Measurements from ENCODE around the gene PRR15L. TPM values are rescaled to one million over a fixed set of nuclear protein-coding genes. Genes with fewer than 3 reads are reported as not detected.
A peak's percentile ranks its signal among the peaks of the same experiment; 100 is the strongest.

Gene PRR15L
- total and polyA plus RNA-seq, 7 donors, result 0.04 to 0.17 TPM; not detected in 5

DNA sequence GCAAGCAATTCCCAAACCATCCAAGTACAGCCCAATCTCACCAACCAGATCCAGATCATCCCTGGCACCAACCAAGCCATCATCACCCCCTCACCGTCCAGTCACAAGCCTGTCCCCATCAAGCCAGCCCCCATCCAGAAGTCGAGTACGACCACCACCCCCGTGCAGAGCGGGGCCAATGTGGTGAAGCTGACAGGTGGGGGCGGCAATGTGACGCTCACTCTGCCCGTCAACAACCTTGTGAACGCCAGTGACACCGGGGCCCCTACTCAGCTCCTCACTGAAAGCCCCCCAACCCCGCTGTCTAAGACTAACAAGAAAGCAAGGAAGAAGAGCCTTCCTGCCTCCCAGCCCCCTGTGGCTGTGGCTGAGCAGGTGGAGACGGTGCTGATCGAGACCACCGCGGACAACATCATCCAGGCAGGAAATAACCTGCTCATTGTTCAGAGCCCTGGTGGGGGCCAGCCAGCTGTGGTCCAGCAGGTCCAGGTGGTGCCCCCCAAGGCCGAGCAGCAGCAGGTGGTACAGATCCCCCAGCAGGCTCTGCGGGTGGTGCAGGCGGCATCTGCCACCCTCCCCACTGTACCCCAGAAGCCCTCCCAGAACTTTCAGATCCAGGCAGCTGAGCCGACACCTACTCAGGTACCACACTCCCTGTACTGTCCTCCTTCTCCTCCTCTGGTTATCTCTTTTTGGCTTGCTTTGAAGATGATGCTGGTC lies 41.0 kb downstream of the PRR15L start:
- TF ChIP-seq, protein P1, sequence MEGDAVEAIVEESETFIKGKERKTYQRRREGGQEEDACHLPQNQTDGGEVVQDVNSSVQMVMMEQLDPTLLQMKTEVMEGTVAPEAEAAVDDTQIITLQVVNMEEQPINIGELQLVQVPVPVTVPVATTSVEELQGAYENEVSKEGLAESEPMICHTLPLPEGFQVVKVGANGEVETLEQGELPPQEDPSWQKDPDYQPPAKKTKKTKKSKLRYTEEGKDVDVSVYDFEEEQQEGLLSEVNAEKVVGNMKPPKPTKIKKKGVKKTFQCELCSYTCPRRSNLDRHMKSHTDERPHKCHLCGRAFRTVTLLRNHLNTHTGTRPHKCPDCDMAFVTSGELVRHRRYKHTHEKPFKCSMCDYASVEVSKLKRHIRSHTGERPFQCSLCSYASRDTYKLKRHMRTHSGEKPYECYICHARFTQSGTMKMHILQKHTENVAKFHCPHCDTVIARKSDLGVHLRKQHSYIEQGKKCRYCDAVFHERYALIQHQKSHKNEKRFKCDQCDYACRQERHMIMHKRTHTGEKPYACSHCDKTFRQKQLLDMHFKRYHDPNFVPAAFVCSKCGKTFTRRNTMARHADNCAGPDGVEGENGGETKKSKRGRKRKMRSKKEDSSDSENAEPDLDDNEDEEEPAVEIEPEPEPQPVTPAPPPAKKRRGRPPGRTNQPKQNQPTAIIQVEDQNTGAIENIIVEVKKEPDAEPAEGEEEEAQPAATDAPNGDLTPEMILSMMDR (IDR thresholded peaks at IDR 0.05), result no peak
- WGBS, 3 donors, result 90% methylated on average over 19 of the region's 19 CpGs
- no peaks in the 10 kb centered on the region for H3K9me3 ChIP-seq
- intact Hi-C loops (cut with DNase I), result no loop called here
- no peak overlapping the region for H3K27ac ChIP-seq
- H3K36me3 ChIP-seq (ENCODE audit: insufficient read depth in 1 of 2, low read depth in 1 of 2), result peaks cover 0 to 45% of the 10 kb centered on the region in 2 donors
- H3K4me3 ChIP-seq, result no peak overlapping the region
- ATAC-seq, result no peak
- H3K27me3 ChIP-seq (ENCODE audit: insufficient read depth in 3 of 3, low read length in 2 of 3), result no peaks in the 10 kb centered on the region
- H3K4me1 ChIP-seq, result peaks cover 25% of the 10 kb centered on the region
- no peak for DNase-seq

DNA sequence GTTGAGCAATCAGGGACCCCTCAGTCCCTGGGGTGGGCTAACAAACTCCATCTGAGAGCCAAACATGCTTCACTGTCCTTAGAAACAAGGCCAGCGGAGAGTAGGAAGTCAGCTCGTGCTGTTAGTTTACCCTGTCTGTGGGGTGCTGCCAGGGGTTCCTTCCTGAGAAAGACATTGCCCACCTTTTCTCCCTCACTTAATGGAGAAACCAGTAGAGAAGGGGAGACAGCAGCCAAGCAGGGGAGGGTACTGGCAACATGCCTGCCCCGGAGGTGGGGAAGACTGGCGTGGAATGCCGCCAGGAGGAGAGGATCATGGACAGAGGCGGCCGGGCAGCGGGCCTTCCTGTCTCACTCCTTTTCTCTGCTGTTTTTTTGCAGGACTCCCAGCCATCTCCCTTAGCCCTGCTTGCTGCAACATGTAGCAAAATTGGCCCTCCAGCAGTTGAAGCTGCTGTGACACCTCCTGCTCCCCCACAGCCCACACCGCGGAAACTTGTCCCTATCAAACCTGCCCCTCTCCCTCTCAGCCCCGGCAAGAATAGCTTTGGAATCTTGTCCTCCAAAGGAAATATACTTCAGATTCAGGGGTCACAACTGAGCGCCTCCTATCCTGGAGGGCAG lies 41.8 kb downstream of the PRR15L start:
- Histone ChIP-seq H3K9me3 (no peaks in the 10 kb centered on the region), H3K4me3 (no peak overlapping the region), H3K4me1 (peaks cover 25% of the 10 kb centered on the region), H3K27ac (peak overlapping the region; percentile 84), H3K36me3 (ENCODE audit: insufficient read depth in 1 of 2, low read depth in 1 of 2) (peaks cover 0 to 37% of the 10 kb centered on the region in 2 donors), H3K27me3 (ENCODE audit: insufficient read depth in 3 of 3, low read length in 2 of 3) (no peaks in the 10 kb centered on the region)
- DNase-seq (peak; percentile 41 to 73), ATAC-seq (peak in 1 of 4 donors; percentile 28)
- WGBS, 3 donors, result 54 to 69% (median 61%) methylated on average over 12 of the region's 12 CpGs
- intact Hi-C loops (cut with DNase I), result no loop called here
- TF ChIP-seq, protein P1 (IDR thresholded peaks at IDR 0.05), result no peak

DNA sequence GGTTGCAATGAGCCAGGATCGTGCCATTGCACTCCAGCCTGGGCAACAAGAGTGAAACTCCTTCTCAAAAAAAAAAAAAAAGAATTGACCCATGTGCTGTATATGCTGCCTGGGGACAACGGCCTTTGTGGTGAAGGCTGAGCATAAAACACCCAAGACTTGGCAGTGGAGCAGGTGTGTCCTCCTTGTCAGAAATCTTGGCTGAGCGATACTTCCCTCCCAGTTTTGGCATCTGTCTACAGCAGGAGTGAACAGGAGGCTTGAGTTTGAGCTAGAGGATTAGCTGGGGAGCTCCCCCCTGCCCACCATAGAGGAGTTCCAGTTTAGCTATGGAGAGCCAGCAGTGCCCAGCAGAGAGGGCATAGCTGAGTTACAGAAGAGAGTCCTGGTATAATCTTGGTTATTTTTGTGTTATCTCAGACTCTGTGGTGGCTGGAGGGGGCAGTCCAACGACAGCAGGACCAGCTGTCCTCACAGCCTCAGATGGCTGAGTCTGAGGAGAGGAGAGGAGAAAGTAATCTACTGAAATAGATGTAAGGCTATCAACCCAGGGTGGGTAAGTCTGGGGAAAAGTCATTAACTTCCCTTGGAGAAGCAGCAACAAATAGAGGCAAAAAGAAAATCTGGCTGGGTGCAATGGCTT lies 43.3 kb downstream of the PRR15L start:
- ATAC-seq, result peak; percentile 54 to 82 (median 81)
- H3K4me3 ChIP-seq, result peak overlapping the region; percentile 29
- peak overlapping the region; percentile 84 for H3K27ac ChIP-seq
- TF ChIP-seq, protein P1 (IDR thresholded peaks at IDR 0.05), result no peak
- 25 to 39% (median 31%) methylated on average over 4 of the region's 4 CpGs for WGBS, 3 donors
- no peak for DNase-seq
- H3K9me3 ChIP-seq, result no peaks in the 10 kb centered on the region
- peaks cover 35% of the 10 kb centered on the region for H3K4me1 ChIP-seq
- H3K36me3 ChIP-seq (ENCODE audit: insufficient read depth in 1 of 2, low read depth in 1 of 2), result peaks cover 0 to 34% of the 10 kb centered on the region in 2 donors
- intact Hi-C loops (cut with DNase I), result no loop called here
- H3K27me3 ChIP-seq (ENCODE audit: insufficient read depth in 3 of 3, low read length in 2 of 3), result no peaks in the 10 kb centered on the region

DNA sequence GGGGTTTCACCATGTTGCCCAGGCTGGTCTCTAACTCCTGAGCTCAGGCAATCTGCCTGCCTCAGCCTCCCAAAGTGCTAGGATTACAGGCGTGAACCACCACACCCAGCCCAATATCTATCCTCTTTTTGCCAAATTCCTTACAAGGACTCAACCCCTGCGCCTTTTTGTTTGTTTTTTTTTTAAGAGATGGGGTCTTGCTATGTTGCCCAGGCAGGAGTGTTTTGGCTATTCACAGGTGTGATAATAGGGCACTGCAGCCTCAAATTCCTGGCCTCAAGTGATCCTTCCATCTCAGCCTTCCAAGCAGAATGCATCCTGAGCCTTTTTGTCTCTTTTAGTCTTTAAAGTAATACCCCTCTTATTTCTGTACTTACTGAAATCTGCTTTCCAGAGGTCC lies 44.6 kb downstream of the PRR15L start:
- Histone ChIP-seq H3K4me3 (no peak overlapping the region), H3K4me1 (peaks cover 47% of the 10 kb centered on the region), H3K36me3 (ENCODE audit: insufficient read depth in 1 of 2, low read depth in 1 of 2) (peaks cover 0 to 26% of the 10 kb centered on the region in 2 donors), H3K27me3 (ENCODE audit: insufficient read depth in 3 of 3, low read length in 2 of 3) (no peaks in the 10 kb centered on the region), H3K9me3 (no peaks in the 10 kb centered on the region), H3K27ac (no peak overlapping the region)
- DNase-seq (no peak), ATAC-seq (no peak)
- TF ChIP-seq, protein P1 (IDR thresholded peaks at IDR 0.05), result no peak
- 91 to 95% (median 94%) methylated on average over 2 of the region's 2 CpGs for WGBS, 3 donors
- intact Hi-C loops (cut with DNase I), result no loop called here

All from psoas muscle (tissue), 8 donors.